ENCODE results near the gene CSF3. TPM values are rescaled to one million over a fixed set of nuclear protein-coding genes. Genes with fewer than 3 reads are reported as not detected.

Gene CSF3
- total RNA-seq, 1 experiment from 2014 or later = 0.38 TPM

DNA sequence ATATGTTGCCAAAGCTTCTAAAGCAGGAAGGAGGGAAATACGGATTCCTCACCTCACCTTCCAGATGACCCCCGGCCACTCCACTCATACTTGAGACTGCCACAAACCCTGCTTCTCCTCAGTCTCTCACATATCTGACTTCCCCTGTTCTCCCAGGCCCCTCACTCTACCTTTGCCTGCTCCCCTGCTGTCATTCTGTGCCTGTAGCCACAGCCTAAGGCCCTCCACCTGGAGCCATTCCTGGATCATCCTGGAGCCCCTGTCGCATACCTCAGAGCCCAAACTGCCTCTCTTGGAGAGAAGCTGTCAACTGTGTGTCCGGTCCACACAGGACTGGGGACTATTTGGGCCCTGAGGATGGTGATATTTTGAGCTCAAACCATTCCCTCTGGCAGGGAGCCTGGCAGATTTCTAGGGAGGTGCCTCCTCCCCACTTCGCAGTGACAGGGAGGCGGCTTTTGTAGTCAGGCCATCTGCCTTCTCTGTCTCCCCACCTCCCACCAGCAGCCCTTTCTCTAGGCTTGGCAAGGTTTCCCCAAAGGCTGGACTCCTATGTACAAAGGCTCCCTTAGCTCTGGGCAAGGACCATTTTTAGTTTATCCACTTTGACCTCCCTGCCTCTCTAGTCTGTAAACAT lies 41.3 kb downstream of the CSF3 start:
- no TSS peak for BruUV-seq (replicated peaks)
- H3K4me3 Mint-ChIP-seq (ENCODE audit: low read depth, unreplicated experiment) = no peak overlapping the region
- peaks cover 28% of the 10 kb centered on the region for H3K4me1 Mint-ChIP-seq (ENCODE audit: low read depth, unreplicated experiment)
- no peak for DNase-seq
- CTCF ChIA-PET = interaction anchor here (0.5 to 37.1 kb wide), 12 partner anchors 11 to 112 kb away, joined by 3 to 1006 read pairs (median 5); partner anchors contain the start of genes CASC3, NR1D1 and THRA
- H3K9me3 Mint-ChIP-seq (ENCODE audit: low read depth, unreplicated experiment) = no peaks in the 10 kb centered on the region
- TF ChIP-seq, protein P1, sequence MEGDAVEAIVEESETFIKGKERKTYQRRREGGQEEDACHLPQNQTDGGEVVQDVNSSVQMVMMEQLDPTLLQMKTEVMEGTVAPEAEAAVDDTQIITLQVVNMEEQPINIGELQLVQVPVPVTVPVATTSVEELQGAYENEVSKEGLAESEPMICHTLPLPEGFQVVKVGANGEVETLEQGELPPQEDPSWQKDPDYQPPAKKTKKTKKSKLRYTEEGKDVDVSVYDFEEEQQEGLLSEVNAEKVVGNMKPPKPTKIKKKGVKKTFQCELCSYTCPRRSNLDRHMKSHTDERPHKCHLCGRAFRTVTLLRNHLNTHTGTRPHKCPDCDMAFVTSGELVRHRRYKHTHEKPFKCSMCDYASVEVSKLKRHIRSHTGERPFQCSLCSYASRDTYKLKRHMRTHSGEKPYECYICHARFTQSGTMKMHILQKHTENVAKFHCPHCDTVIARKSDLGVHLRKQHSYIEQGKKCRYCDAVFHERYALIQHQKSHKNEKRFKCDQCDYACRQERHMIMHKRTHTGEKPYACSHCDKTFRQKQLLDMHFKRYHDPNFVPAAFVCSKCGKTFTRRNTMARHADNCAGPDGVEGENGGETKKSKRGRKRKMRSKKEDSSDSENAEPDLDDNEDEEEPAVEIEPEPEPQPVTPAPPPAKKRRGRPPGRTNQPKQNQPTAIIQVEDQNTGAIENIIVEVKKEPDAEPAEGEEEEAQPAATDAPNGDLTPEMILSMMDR (IDR thresholded peaks at IDR 0.05; ENCODE audit: unreplicated experiment) = no peak
- peaks cover 34% of the 10 kb centered on the region for H3K36me3 Mint-ChIP-seq (ENCODE audit: insufficient read depth, unreplicated experiment)
- no peak overlapping the region for H3K27ac Mint-ChIP-seq (ENCODE audit: unreplicated experiment)
- peaks cover 58% of the 10 kb centered on the region for H3K27me3 Mint-ChIP-seq (ENCODE audit: unreplicated experiment)
- intact Hi-C loops (cut with micrococcal nuclease; ENCODE audit: unreplicated experiment) = no loop called here

DNA sequence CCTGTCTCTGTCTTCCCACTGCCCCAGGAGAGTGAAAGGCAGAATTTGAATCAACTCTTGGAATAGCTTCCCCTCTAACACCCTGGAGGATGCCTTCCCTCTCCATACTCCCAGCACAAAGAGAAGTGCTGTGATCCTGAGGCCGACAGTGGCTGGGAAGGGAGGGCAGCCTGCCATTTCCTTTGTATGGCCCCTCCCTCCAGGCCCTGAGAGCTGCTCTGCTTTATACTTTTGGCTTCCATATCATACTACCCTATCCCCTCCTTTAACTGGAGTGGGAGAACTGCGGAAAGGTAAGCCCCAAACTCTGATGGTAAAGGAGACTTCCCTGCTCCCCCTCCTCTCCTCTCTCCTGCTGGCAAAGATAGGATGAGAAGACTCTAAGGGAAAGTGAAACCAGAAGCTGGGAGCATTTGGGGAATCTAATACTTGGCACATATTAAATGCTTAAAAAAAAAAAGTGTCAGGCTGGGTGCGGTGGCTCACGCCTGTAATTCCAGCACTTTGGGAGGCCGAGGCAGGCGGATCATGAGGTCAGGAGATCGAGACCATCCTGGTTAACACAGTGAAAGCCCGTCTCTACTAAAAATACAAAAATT lies 43.0 kb downstream of the CSF3 start:
- H3K4me3 Mint-ChIP-seq (ENCODE audit: low read depth, unreplicated experiment) = no peak overlapping the region
- BruUV-seq (replicated peaks) = no TSS peak

DNA sequence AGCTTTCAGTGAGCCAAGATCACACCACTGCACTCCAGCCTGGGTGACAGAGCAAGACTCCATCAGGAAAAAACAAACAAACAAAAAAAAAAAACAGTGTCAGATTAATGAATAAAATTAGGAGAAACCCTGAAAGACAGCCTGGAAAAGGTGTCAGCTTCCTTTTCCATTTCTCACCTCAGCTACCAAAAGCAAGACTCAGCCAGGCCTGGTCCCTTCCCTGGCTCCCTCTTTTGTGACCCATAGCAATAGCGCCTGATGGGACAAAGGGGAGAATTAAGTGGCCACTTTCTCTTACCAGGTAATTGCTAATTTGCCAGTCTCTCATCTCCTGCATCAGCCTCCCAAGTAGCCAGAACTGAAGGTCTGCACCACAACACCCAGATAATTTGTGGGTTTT lies 43.6 kb downstream of the CSF3 start:
- Mint-ChIP-seq H3K4me3 (ENCODE audit: low read depth, unreplicated experiment) (no peak overlapping the region), H3K27me3 (ENCODE audit: unreplicated experiment) (peaks cover 70% of the 10 kb centered on the region), H3K4me1 (ENCODE audit: low read depth, unreplicated experiment) (peaks cover 35% of the 10 kb centered on the region), H3K36me3 (ENCODE audit: insufficient read depth, unreplicated experiment) (peaks cover 32% of the 10 kb centered on the region), H3K9me3 (ENCODE audit: low read depth, unreplicated experiment) (no peaks in the 10 kb centered on the region), H3K27ac (ENCODE audit: unreplicated experiment) (no peak overlapping the region)
- DNase-seq = no peak
- TF ChIP-seq, protein P1 (IDR thresholded peaks at IDR 0.05; ENCODE audit: unreplicated experiment) = no peak
- CTCF ChIA-PET = interaction anchor here (0.6 to 37.1 kb wide), 24 partner anchors 14 to 501 kb away, joined by 3 to 1006 read pairs (median 5); partner anchors contain the start of genes ERBB2, NR1D1, PSMD3 and THRA
- intact Hi-C loops (cut with micrococcal nuclease; ENCODE audit: unreplicated experiment) = no loop called here
- no TSS peak for BruUV-seq (replicated peaks)

More for the DNA sequence above, 43.0 kb downstream of the CSF3 start:
- Mint-ChIP-seq H3K9me3 (ENCODE audit: low read depth, unreplicated experiment) (no peaks in the 10 kb centered on the region), H3K27me3 (ENCODE audit: unreplicated experiment) (peaks cover 70% of the 10 kb centered on the region), H3K36me3 (ENCODE audit: insufficient read depth, unreplicated experiment) (peaks cover 32% of the 10 kb centered on the region), H3K4me1 (ENCODE audit: low read depth, unreplicated experiment) (peaks cover 35% of the 10 kb centered on the region), H3K27ac (ENCODE audit: unreplicated experiment) (no peak overlapping the region)
- intact Hi-C loops (cut with micrococcal nuclease; ENCODE audit: unreplicated experiment) = no loop called here
- no peak for DNase-seq
- TF ChIP-seq, protein P1 (IDR thresholded peaks at IDR 0.05; ENCODE audit: unreplicated experiment) = no peak
- CTCF ChIA-PET = interaction anchor here (0.6 to 37.1 kb wide), 20 partner anchors 14 to 435 kb away, joined by 3 to 1006 read pairs (median 4); partner anchors contain the start of genes ERBB2, NR1D1 and THRA

DNA sequence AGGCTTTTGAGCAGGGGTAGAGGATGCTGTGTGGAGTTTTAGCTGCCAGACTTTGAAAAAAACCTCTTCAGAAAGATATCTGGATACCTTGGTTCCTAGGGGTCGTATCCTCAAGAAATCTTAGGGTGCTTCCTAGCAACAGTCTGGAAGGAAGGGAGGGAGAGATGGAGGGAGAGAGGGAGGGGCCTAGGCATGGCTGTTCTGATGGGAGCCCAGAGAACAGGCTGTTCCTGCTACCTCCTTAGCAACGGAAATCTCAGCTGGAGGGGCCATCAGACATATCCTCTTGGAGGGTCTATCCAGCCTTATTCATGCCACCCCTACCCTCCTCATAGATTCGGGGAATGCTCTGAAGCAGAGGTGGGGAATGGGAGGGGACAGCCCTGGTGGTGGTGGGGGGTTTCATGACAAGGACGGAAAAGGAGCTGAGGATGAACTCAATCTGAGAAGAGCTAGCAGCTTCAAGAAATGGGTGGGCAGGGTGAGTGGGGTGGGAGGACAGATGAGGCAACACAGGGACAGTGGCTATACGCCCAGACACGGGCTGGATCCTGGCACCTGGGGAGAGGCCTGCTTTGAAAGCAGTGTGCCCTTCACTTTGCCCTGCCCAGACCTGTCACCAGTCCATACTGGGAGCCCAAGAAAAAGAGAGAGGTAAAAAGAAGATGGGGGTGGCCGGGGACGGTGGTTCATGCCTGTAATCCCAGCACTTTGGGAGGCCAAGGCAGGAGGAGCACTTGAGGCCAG lies 44.7 kb downstream of the CSF3 start:
- CTCF ChIA-PET = interaction anchor here (0.6 to 37.1 kb wide), 24 partner anchors 12 to 607 kb away, joined by 3 to 1006 read pairs (median 5); partner anchors contain the start of genes CSF3, NR1D1, PSMD3 and THRA
- TF ChIP-seq, protein P1 (IDR thresholded peaks at IDR 0.05; ENCODE audit: unreplicated experiment) = no peak
- H3K4me1 Mint-ChIP-seq (ENCODE audit: low read depth, unreplicated experiment) = peaks cover 40% of the 10 kb centered on the region
- no peaks in the 10 kb centered on the region for H3K9me3 Mint-ChIP-seq (ENCODE audit: low read depth, unreplicated experiment)
- H3K27me3 Mint-ChIP-seq (ENCODE audit: unreplicated experiment) = peaks cover 70% of the 10 kb centered on the region
- peaks cover 33% of the 10 kb centered on the region for H3K36me3 Mint-ChIP-seq (ENCODE audit: insufficient read depth, unreplicated experiment)
- intact Hi-C loops (cut with micrococcal nuclease; ENCODE audit: unreplicated experiment) = no loop called here
- no peak overlapping the region for H3K27ac Mint-ChIP-seq (ENCODE audit: unreplicated experiment)
- no TSS peak for BruUV-seq (replicated peaks)
- no peak for DNase-seq
- H3K4me3 Mint-ChIP-seq (ENCODE audit: low read depth, unreplicated experiment) = no peak overlapping the region

All from Calu3 (cell line).